IPS DF 19.7 (cell line): ENCODE results near the gene TMEM175.

Experiments used
- DNase-seq: peaks from one replicate; pipeline ENCODE4 v3.0.0-alpha.2; 2013; ENCODE audit warnings: low read depth, low spot score

TMEM175 gene

DNA sequence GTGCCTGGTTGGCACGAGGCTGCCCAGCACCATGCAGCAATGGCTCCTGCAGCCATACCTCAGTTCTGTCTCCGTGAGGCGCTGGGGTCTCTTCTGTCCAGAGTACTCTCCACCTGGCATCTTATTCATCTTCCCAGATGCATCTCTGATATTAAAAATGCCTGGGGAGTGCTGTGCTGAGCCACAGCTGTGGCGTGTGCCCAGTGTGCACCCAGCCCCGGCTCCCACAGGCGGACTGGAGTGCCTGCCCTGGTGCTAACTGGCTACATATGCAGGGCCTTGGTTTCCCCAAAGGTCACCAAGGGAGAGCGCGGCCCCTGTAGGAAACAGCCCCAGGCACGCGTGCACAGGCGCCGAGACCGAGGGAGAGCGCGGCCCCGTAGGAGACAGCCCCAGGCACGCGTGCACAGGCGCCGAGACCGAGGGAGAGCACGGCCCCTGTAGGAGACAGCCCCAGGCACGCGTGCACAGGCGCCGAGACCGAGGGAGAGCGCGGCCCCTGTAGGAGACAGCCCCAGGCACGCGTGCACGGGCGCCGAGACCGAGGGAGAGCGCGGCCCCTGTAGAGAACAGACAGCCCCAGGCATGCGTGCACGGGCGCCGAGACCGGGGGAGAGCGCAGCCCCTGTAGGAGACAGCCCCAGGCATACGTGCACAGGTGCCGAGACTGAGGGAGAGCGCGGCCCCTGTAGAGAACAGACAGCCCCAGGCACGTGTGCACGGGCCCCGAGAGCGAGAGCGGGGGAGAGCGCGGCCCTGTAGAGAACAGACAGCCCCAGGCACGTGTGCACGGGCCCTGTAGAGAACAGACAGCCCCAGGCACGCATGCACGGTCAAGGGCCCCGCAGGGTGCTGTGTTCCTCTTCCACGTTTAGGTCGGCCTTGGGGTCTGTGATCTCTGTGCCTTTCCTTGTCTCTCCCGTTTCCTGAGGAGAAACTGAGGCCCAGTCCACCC, 14.5 kb downstream of the TMEM175 start:
- no peak for DNase-seq

DNA sequence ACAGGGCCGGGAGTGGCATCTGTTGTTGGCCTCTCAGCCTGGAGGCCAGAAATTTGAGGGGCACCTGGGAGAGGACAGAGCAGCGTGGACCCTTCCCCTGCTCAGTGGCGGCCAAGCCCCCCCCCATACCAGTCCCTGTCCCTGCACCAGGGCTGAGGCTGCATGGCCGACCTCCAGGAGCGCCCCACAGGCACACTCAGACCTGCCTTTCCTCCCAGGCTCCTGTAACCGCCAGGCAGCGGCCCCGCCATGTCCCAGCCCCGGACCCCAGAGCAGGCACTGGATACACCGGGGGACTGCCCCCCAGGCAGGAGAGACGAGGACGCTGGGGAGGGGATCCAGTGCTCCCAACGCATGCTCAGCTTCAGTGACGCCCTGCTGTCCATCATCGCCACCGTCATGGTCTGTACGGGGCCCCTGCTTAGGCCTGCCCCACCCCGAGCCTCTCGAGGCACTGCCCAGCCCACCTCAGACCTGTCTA, 15.3 kb downstream of the TMEM175 start:
- DNase-seq, result no peak

DNA sequence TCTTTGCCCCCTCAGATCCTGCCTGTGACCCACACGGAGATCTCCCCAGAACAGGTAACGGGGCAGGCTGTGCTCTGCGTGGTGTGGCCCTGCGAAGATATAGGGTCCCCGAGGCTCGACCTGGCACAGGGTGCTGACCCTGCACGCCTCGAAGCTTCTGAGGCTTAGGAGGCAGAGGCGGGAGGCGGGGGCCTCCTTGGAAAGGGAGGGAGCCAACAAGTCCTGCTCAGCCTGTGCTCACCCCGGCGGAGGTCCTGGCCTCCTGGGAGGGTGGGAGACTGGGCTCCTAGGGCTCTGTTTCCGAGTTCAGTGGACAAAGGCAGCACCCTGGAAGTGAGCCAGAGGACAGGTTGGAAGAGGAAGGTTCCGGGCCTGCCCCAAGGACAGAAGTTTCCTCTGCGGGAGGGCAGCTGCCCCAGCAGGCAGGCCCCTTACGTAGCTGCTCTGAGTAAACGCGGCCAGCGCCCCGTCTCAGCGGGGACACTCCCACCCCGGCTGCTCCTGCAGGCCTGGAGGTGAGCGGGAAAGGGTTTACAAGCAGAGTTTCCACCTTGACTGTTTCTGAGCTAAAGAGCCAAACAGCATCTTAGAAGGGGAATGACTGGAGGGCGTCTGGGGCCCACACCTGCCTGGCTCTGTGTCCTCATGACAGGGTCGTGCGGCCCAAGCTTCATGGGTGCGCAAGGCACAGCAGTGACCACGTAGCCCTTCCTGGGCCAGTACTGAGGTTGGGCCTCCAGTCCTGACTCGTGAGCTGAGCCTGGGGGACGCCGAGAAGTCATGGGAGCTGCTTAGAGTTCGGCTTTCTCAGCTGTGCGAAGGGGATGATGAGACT, 16.1 kb downstream of the TMEM175 start:
- DNase-seq, result no peak

DNA sequence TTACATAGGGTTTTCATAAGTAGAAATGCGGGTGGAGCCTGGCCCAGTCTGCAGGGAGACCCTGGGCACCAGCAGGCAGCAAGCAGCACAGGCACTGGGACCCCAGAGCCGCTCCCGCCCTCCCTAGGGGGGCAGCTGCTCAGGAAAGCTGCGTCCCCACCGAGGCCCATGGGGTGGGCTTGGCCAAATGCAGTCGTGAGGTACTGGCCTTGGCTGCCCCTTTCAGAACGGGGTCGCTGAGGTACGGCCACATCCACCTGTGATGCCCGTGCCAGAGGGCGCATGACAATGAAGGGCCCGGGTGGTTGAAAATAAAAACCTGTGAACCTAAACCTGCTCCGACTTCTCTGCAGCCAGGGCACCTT, 16.7 kb downstream of the TMEM175 start:
- no peak for DNase-seq

DNA sequence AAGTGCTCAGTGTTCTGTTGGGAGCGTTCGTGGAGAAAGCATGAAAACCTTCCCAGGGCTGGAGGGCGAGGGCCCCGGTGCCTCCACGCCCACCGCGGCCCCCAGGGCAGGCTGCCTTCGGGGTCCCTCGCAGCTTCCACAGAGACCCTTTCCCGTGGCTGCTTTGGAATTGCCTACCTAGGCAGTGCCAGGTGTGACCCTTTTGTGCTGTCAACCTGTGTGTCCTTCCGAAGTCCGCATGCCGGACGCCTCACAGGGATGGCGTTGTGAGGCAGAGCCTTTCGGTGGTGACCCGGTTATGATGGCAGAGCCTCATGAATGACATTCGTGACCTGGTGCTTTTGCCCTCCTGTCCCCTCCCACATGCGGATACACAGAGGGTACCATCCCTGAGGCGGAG, 17.4 kb downstream of the TMEM175 start:
- no peak for DNase-seq

DNA sequence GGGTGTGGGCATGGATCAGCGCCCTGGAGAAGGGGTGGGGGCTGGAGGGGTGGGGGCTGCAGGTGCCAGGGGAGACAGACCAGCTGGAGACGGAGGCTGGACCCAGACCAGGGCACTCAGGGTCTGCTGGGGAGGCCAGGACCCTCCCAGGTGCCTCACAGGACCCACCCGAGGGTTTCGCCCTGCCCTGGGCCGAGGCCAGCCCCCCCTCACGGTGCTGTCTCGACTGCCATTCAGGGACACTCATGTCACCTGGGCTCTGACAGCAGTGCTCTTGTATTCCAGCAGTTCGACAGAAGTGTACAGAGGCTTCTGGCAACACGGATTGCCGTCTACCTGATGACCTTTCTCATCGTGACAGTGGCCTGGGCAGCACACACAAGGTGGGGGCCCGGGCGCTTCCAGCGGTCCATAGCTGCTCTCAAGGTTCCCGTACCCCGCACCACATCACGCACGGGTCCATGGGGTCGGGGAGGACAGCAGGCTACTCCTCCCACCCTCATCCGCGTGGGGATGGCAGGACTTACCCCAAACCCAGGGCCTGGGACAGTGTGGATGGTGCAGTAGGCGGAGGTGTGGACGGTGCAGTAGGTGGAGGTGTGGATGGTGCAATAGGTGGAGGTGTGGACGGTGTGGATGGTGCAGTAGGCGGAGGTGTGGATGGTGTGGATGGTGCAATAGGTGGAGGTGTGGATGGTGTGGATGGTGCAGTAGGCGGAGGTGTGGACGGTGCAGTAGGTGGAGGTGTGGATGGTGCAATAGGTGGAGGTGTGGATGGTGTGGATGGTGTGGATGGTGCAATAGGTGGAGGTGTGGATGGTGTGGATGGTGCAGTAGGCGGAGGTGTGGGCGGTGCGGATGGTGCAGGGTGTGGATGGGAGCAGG, 18.1 kb downstream of the TMEM175 start:
- no peak for DNase-seq

DNA sequence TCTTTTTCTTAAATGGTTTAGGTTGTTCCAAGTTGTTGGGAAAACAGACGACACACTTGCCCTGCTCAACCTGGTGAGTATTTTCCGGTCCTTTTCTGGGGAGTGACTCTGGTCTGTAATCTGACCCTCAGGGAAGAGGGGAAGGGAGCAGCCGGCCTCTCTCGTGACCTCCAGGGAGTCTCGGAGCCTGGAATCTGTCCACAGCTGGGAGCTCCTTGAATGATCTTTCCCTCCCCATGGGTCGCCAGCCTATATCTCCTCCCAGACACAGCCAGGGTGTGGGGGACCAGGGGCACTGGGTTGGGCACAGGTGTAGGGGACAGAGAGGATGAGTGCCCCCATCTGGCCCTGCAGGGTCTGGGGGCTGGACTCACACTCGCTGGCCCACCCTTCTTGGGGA, 18.9 kb downstream of the TMEM175 start:
- DNase-seq, result no peak

DNA sequence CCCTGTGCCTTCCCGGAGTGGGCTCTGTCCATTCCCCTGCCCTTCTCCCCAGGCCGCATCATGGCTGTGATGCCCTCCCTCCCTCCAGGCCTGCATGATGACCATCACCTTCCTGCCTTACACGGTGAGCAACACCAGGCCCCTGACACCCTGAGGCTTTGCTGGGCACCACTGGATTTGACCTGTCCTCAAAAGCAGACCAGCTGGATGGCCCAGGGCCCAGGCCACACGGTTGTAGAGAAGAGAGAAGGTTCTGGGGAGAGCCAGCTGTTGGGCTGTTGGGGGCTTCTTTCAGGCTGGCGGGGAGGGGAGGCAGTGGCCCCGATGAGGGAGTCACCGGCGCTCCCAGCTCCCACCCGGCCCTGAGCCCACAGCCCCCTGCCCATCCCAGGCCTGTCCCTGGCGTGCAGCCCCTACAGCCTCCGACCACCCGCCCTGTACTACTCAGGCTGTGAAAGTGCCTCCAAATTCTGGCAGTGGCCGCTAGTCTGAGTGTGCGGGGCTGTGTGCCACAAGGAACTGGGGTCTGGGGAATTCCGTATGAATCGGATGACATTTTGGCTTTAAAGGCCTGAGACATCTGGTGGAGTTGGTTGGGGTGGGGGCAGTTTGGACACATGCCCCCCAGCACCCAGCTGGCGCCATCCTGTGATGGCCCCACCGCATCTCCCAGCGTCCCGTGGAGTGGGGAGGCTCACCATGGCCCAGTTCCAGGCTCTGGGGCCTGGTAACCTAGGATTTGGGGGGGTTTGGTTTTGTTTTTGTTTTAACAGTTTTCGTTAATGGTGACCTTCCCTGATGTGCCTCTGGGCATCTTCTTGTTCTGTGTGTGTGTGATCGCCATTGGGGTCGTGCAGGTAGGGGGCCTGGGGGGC, 19.6 kb downstream of the TMEM175 start:
- DNase-seq, result no peak

DNA sequence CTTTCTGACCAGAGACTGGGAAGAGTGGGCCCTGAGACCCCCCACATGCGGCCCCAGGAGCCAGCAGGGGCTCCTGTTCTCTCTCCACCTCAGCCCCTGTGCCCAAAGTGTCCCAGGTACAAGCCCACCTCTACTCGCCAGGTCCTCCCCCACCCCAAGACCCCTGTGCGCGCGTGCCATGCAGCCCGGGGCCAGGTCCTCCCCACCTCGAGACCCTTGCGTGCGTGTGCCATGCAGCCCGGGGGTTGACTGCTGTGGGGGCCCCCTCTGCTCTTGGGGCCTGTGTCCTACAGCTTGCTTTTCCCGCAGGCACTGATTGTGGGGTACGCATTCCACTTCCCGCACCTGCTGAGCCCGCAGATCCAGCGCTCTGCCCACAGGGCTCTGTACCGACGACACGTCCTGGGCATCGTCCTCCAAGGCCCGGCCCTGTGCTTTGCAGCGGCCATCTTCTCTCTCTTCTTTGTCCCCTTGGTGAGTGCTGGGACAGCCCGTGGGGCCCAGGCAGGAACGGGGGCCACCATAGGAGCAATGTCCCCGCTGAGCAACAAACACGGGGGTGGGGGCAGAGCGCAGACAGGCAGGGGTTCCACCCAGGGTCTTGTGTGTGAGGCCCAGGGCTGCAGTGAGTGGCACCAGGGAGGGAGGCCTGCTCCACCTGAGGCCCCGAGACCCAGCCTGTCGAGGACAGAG, 20.8 kb downstream of the TMEM175 start:
- DNase-seq, result no peak

DNA sequence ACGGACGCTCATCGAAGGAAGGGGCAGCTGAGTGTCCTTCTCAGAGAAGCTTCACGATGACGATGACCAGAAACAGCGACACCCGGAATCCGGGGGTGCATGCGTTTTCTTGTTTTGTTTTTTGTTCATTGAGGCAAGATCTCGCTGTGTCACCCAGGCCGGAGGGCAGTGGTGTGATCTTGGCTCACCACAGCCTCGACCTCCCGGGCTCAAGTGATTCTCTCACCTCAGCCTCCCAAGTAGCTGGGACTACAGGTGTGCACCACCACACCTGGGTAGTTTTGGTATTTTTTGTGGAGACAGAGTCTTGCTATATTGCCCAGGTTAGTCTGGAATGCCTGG, 21.3 kb downstream of the TMEM175 start:
- DNase-seq, result no peak

DNA sequence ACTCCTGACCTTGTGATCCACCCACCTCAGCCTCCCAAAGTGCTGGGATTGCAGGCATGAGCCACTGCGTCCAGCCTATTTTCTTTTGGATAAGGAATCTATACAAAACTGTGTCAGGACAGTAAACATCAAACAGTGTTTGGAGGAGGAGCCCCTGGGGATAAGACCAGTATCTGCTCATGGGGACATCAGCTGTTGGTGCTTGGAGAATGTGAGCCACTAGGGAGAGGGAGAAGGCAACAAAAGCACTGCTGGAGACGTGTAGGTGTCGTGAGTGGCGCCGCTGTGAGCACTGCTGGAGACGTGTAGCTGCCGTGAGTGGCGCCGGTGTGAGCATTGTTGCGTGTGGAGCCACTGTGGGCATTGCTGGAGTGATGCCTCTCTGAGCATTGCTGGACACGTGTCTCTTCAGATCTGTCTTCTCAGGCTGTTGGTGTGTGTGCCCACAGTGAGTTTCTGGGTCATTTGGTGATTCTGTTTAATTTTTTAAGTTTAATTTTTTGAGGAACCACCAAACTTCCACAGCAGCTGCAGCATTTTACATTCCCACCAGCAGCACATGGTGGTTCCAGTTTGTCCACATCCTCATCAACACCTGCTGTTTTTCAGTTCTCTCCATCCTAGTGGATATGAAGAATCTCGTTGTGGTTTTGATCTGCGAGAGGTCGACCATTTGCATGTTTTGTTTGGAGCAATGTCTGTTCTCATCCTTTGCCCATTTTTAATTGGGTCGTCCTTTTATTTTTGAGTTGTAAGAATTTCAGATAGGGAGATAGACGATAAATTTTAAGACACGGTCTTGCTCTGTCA, 22.2 kb downstream of the TMEM175 start:
- DNase-seq, result no peak

DNA sequence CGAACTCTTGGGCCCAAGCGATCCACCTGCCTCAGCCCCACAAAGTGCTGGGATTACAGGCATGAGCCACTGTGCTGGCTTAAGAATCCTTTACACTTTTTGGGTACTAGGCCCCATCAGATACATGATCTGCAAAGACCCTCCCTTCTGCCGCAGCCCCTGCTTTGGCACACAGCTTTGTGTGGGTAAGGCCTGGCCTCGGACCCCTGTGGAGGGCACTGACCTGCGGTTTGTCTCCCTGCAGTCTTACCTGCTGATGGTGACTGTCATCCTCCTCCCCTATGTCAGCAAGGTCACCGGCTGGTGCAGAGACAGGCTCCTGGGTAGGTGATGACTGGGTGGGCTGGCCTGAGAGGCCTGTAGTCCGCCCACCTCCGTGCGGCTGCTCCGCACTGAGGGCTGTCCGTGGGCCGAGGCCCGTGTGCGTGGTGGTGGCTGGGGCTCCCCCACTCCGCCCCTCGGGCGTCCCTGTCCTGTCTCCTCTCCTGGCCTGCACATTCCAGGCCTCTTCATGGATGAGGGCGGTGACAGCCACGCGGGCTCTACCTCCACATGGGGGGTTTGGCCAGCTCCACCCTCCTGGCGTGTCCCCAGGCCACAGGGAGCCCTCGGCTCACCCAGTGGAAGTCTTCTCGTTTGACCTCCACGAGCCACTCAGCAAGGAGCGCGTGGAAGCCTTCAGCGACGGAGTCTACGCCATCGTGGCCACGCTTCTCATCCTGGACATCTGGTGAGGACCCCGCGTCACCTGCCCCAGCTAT, 23.1 kb downstream of the TMEM175 start:
- no peak for DNase-seq

DNA sequence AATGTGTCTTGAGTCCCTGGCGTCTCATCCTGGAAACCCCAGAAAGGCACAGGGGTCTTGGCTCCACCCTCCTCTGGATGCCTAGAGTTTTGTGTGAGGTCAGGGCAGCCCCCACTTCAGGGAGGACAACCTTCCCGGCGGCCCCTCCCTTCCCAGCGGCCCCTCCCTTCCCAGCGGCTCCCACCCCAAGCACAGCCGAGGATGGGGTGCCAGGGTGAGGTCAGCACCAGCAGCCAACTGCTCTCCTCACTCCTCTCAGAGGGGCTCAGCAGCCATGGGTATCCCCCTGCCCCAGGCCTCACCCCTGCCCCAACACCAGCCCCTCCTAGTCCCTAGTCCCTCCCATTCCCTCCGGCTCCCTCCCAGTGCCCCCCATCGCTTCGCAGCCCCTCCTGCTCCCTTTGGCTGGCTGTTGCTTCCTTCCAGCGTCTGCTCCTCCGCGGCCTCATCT, 23.7 kb downstream of the TMEM175 start:
- DNase-seq, result no peak

DNA sequence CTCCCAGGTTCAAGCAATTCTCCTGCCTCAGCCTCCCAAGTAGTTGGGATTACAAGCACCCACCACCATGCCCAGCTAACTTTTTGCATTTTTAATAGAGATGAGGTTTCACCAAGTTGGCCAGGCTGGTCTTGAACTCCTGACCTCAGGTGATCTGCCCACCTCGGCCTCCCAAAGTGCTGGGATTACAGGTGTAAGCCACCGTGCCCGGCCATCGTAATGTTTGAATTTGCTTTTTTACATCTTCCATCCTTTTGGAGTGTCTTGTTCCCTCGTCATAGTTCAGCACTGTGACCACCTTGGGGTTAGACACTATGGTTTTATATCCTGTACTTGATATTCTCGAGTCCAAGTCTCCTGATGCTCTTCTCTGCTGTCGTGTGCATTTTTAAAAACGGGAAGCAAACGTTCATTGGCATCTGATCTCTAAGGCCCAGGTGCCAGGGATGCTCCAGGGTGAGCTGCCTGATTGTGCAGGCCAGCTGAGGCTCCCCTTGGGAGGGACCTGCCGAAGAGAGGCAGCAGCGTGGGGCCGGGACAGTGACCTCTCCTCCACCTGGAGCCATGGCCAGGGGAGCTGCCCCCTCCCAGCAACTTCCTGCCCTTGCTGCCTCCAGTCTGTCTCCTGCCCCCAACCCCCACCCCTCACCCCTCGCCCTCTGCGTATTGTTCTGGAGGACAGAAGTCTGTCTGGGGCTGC, 24.4 kb downstream of the TMEM175 start:
- DNase-seq, result no peak

DNA sequence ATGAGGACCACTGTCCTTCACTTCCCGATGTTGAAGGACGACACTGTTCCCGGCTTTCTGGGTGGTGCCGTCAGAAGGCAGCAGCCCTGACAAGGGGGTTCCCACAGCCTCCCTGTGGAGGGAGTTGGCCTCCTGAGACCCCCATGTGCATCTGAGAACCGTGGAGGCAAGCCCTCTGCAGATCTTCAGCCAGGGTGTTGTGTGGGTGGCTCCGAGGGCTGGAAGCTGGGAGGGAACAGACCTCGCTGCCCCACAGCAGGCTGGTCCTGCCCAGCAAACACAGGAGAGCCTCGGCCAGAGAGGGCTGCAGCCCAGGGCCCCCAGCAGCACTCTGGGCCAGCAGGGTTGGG, 24.9 kb downstream of the TMEM175 start:
- DNase-seq, result no peak

DNA sequence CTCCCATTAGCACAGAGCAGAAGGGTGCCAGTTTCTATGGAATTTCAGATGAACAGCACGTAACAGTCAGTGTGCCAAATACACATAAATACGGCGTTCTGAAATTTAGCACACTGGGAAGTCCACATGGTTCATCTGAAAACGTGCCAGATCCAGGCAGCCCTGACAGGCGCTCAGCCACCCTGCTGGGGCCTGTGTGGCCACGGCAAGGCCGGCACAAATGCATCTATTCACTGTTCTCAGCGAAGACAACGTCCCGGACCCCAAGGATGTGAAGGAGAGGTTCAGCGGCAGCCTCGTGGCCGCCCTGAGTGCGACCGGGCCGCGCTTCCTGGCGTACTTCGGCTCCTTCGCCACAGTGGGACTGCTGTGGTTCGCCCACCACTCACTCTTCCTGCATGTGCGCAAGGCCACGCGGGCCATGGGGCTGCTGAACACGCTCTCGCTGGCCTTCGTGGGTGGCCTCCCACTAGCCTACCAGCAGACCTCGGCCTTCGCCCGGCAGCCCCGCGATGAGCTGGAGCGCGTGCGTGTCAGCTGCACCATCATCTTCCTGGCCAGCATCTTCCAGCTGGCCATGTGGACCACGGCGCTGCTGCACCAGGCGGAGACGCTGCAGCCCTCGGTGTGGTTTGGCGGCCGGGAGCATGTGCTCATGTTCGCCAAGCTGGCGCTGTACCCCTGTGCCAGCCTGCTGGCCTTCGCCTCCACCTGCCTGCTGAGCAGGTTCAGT, 25.5 kb downstream of the TMEM175 start:
- no peak for DNase-seq

DNA sequence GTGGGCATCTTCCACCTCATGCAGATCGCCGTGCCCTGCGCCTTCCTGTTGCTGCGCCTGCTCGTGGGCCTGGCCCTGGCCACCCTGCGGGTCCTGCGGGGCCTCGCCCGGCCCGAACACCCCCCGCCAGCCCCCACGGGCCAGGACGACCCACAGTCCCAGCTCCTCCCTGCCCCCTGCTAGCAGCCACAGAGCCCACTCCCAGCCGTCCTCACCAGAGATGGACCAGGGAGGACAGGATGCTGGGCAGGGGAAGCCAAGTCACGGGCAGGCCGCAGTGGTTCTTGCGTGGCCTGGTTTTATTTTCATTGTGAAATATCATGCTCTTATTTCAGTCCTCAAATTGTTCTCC, 26.0 kb downstream of the TMEM175 start:
- no peak for DNase-seq
